GM19455 (cell line): ENCODE measurements around the gene LILRA2.
"Not testable (repeated sequence)": the region's sequence is repeated elsewhere in the genome, so short reads cannot be mapped to it uniquely, and the experiment has no call there.

Experiments
- ATAC-seq: cut with Tn5 transposase; IDR thresholded peaks from one replicate; pipeline ENCODE4 v1.9.1; 2021; ENCODE audit not compliant: unreplicated experiment

Gene LILRA2

GRCh38 chr19:54573330-54573872 is at the start of gene LILRA2:
TSS of gene LILRA2 (plus strand) at chr19:54573790. CDS start at chr19:54573879, 89 bp downstream.
- ATAC-seq, result no peak

DNA sequence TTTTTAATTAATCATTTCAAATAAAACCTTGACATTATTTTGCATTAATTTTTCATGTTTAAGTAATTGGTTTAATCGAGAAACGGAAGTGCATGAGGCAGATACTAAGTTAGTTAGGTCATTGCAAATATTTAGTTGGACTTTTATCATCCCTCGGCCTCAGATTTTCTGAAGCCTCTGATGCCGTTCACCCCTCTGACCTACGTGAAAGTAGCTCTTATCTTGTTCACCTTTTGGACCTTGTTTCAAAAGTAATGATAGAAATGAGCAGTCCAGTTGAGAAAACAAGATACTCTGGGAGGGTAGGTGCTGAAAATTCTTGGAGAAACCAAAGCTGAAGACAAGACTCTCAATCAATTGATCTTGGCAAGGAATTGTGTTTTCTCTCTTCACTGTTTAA is 48.0 kb upstream of the LILRA2 start:
- ATAC-seq, result no peak

GRCh38 chr19:54526972-54527371 is 46.6 kb upstream of the LILRA2 start:
- ATAC-seq, result no peak

GRCh38 chr19:54530866-54531265 is 42.7 kb upstream of the LILRA2 start:
- no peak for ATAC-seq

GRCh38 chr19:54532528-54532927 is 41.1 kb upstream of the LILRA2 start:
- no peak for ATAC-seq

DNA sequence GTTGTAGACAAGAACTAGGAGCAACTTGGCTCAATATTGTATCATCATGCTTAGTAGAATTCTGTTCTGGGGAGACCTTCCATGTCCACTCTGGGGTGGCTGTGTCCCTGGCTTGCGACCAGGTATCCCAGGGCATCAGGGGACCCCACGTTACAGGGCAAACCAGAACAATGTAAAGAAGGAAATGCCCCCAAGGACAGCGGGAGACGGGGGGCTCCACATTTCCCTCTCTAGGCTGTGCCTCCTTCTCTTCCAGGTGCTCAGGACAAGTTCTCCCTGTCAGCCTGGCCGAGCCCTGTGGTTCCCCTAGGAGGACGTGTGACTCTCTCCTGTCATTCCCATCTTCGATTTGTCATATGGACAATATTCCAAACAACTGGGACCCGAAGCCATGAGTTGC is 40.1 kb upstream of the LILRA2 start:
- ATAC-seq, result no peak

GRCh38 chr19:54534156-54534555 is 39.4 kb upstream of the LILRA2 start:
- ATAC-seq, result no peak

DNA sequence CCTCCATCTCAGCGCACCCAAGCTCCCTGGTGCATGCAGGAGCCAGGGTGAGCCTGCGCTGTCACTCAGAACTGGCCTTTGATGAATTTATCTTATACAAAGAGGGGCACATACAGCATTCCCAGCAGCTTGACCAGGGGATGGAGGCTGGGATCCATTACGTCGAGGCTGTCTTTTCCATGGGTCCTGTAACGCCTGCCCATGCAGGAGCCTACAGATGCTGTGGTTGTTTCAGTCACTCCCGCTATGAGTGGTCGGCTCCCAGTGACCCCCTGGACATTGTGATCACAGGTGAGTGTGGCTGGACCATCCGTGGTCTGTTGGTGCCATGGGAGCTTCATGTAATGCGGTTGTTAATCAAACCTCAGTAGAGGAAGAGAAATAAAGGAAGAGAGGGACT is 38.0 kb upstream of the LILRA2 start:
- no peak for ATAC-seq

DNA sequence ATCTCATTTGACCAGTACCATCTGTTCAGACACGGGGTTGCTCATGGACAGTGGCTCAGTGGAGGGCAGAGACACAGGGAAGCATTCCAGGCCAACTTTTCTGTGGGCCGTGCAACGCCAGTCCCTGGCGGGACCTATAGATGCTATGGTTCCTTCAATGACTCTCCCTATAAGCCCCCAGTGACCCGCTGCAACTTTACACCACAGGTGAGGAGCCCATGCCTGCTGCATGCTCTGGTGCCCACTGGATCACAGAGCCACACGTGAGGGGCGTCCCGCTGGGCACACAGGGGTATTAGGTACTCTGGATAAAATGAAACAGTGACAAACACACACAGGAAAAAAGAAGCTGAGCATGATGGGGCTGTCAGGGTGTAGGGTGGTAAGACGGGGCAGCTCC is 36.6 kb upstream of the LILRA2 start:
- ATAC-seq, result no peak

DNA sequence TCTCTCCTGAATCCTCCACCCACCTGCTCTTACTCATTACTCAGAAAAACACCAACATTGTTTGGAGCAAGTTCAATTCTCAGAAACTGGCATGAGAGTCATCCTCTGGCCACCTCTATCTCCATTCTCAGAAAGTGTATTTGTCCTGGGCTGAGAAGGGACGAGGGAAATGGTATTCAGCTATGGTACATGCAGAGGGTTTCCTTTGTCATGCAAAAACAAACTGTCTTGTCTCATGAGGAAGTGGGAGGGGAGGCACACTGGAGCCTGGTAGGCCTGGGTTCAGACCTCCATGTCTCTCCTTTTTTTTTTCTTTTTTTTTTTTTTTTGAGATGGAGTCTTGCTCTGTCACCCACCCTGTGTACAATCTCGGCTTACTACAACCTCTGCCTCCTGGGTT is 31.9 kb upstream of the LILRA2 start:
- no peak for ATAC-seq

DNA sequence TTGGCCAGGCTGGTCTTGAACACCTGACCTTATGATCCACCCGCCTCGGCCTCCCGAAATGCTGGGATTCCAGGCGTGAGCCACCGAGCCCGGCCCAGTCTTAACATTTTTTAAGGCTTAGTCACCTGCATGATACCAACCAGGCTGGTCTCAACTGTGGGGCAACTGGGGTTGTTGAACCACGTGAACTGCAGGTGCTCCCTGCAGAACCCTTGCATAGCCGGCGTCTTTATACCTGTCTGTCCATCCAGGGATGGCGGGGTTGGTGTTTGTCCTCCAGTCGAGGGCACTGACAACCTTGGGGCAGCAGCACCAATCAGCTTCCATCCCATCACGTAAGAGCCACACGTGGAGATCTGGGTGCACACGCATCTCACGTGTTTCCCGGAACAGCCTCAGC is 24.8 kb upstream of the LILRA2 start:
- ATAC-seq, result no peak

GRCh38 chr19:54549224-54549623 is 24.4 kb upstream of the LILRA2 start:
- ATAC-seq, result no peak

GRCh38 chr19:54551293-54551692 is 22.3 kb upstream of the LILRA2 start:
- ATAC-seq, result no peak

GRCh38 chr19:54551950-54552912 is 21.4 kb upstream of the LILRA2 start:
- ATAC-seq, result no peak

DNA sequence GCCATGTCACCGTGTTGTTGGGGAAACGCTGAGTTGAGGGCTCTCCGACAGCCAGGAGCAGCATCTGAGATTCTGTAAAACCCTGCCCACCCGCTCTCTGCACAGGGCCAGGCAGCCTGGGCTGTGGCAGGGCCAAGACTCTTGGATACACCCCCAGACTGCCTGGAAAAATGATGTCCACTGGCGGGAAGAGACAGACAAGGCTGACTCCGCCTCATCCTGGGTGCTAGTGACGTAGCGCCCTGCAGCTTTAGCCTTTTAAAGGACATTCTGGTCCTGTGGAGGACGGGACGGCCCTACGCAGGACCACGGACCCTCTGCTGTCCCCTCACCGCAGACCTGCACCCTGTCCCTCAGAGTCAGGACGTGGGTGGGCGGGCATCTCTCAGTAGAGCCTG is 20.7 kb upstream of the LILRA2 start:
- ATAC-seq, result no peak

GRCh38 chr19:54554006-54554405 is 19.6 kb upstream of the LILRA2 start:
- ATAC-seq, result no peak

DNA sequence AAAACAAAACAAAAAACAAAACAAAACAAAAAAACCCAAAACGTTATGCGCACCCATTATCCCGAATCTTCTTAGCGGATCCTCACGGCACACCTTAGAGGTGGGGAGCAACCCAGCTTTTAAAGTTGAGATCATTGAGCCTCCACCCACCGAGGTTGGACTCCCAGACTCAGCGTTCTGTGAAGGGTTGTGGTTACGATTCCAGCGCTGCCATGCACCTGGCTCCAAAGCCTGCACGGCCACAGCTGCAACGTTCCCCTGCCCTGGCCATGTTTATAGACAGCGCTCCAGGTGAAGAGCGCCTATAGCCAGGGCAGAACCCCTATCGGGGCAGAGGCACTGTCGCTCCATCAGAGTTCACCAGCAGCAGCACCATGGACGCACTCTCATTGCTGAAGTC is 18.7 kb upstream of the LILRA2 start:
- ATAC-seq, result no peak

- ATAC-seq, result no peak
Measured at GRCh38 chr19:54556194-54556593, 17.4 kb upstream of the LILRA2 start.

- no peak for ATAC-seq
Measured at GRCh38 chr19:54558339-54558738, 15.3 kb upstream of the LILRA2 start.

GRCh38 chr19:54560881-54561385 is 12.7 kb upstream of the LILRA2 start:
- ATAC-seq, result no peak

DNA sequence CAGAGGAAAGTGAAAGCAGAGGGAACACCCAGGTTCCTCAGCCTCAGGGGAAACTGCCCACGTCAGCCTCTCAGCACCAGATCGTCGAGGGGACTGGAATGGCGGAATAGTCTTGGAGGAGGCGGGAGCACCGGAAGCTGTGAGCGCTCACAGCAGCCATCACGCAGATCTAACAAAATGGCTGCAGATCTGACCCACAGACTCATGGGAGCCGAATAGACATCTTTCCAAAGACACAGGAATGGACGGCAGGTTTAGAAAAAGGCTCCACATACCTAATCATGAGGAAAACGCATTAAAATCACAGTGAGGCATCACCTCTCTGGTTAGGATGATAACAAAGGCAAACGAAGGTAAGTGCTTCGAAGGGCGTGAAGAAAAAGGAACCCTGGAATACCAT is 11.8 kb upstream of the LILRA2 start:
- no peak for ATAC-seq

DNA sequence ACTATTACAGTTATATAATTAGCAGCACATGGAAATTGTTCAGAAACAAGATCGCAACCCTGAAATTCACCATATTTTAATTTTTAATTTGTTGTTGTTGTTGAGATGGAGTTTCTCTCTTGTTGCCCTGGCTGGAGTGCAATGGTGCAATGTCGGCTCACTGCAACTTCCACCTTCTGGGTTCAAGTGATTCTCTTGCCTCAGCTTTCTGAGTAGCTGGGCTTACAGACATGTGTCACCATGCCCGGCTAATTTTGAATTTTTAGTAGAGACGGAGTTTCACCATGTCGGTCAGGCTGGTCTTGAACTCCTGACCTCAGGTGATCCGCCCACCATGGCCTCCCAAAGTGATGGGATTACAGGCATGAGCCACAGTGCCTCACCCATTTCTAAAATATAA is 10.4 kb upstream of the LILRA2 start:
- ATAC-seq, result not testable (repeated sequence)
